Embryonic facial prominence (tissue), 1 donor: ENCODE data around the gene KCNE5.
"Not testable (repeated sequence)": the region's sequence is repeated elsewhere in the genome, so short reads cannot be mapped to it uniquely, and the experiment has no call there.

ENCODE experiments used
- DNase-seq: peaks from one replicate; pipeline ENCODE4 v3.0.0-alpha.2; 2016; ENCODE audit errors: extremely low spot score

The KCNE5 gene

GRCh38 chrX:109624641-109625616 lies at the start of gene KCNE5:
KCNE5 (minus strand) TSS chrX:109625172; CDS start chrX:109625020, 152 bp downstream.
- DNase-seq: peak; percentile 14

- no peak for DNase-seq
Observed at GRCh38 chrX:109672239-109672638, 47.3 kb upstream of the KCNE5 start.

- not testable (repeated sequence) for DNase-seq
Observed at GRCh38 chrX:109671170-109671569, 46.2 kb upstream of the KCNE5 start.

- DNase-seq: no peak
Observed at GRCh38 chrX:109667986-109668385, 43.0 kb upstream of the KCNE5 start.

- no peak for DNase-seq
Observed at GRCh38 chrX:109660435-109661143, 35.6 kb upstream of the KCNE5 start.

GRCh38 chrX:109658391-109658790 lies 33.4 kb upstream of the KCNE5 start:
- DNase-seq: no peak

- DNase-seq: not testable (repeated sequence)
Observed at GRCh38 chrX:109657364-109657763, 32.4 kb upstream of the KCNE5 start.

- DNase-seq: no peak
Observed at GRCh38 chrX:109656774-109657173, 31.8 kb upstream of the KCNE5 start.

- DNase-seq: no peak
Observed at GRCh38 chrX:109655502-109656201, 30.7 kb upstream of the KCNE5 start.

- no peak for DNase-seq
Observed at GRCh38 chrX:109654516-109655109, 29.6 kb upstream of the KCNE5 start.

GRCh38 chrX:109644671-109645070 lies 19.7 kb upstream of the KCNE5 start:
- not testable (repeated sequence) for DNase-seq

- no peak for DNase-seq
Observed at GRCh38 chrX:109643687-109644086, 18.7 kb upstream of the KCNE5 start.

- DNase-seq: no peak
Observed at GRCh38 chrX:109638158-109638557, 13.2 kb upstream of the KCNE5 start.

- DNase-seq: not testable (repeated sequence)
Observed at GRCh38 chrX:109637477-109637876, 12.5 kb upstream of the KCNE5 start.

GRCh38 chrX:109635146-109635545 lies 10.2 kb upstream of the KCNE5 start:
- no peak for DNase-seq

GRCh38 chrX:109632906-109633504 lies 8.0 kb upstream of the KCNE5 start:
- DNase-seq: peak; percentile 7

- DNase-seq: no peak
Observed at GRCh38 chrX:109629310-109629709, 4.3 kb upstream of the KCNE5 start.

- DNase-seq: no peak
Observed at GRCh38 chrX:109626637-109627036, 1.7 kb upstream of the KCNE5 start.

- no peak for DNase-seq
Observed at GRCh38 chrX:109623997-109624396, 975 bp downstream of the KCNE5 start.

GRCh38 chrX:109622270-109622669 lies 2.7 kb downstream of the KCNE5 start:
- DNase-seq: no peak

GRCh38 chrX:109619771-109620170 lies 5.2 kb downstream of the KCNE5 start:
- DNase-seq: no peak
